GM12891 (cell line): ENCODE measurements around the gene DDIAS.
A peak's percentile ranks its signal among the peaks of the same experiment; 100 is the strongest.

Source experiments
- DNase-seq: peaks from one replicate; pipeline ENCODE4 v3.0.0; 2011; ENCODE audit warnings: low spot score; ENCODE audit not compliant: insufficient read length
- FAIRE-seq: peaks from 2 replicates; lab custom pipeline; 2011; peaks lifted over from hg19 to GRCh38; lab: Jason Lieb, UNC
- PAX5 ChIP-seq: IDR thresholded peaks from 2 replicates; pipeline ENCODE4 v1.6.1; 2011; ENCODE audit warnings: low read length, moderate library complexity, mild to moderate bottlenecking; ENCODE audit not compliant: insufficient read depth, severe bottlenecking
- POLR2A ChIP-seq: IDR thresholded peaks from 2 replicates; pipeline ENCODE4 v1.6.1; 2011; ENCODE audit warnings: low read depth, low read length, control low read depth
- POLR2AphosphoS5 ChIP-seq: IDR thresholded peaks from 2 replicates; pipeline ENCODE4 v1.6.1; 2011; ENCODE audit warnings: low read depth, low read length, control low read depth
- POU2F2 ChIP-seq: IDR thresholded peaks from 2 replicates; pipeline ENCODE4 v1.6.1; 2011; ENCODE audit warnings: low read depth, mild to moderate bottlenecking, control low read depth, low read length, moderate library complexity
- SPI1 ChIP-seq: IDR thresholded peaks from 2 replicates; pipeline ENCODE4 v1.6.1; 2011; ENCODE audit warnings: low read depth, low read length, control low read depth
- TAF1 ChIP-seq: IDR thresholded peaks from 2 replicates; pipeline ENCODE4 v1.6.1; 2011; ENCODE audit warnings: low read depth, low read length, control low read depth

DDIAS gene

DNA sequence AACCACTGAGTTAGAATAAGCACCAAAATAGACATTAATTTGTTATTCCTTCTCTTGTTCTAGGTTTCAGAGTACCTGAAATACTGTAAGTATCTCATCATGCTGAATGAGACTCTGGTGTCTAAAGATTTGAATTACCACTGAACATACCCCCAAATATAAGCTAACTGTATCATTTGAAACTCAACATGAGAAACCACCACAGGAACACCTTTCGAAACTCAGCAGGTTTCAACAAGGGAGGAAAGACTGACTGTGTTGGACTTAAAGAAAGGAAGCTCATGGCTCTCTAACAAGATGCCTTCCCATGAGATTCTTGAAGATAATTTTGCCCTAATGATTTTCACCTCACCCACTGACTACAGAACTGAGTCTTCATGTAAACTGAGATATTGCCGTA lies 38.3 kb upstream of the DDIAS start:
- no peak for TF ChIP-seq SPI1
- TF ChIP-seq POU2F2, result no peak
- TF ChIP-seq TAF1, result no peak
- no peak for TF ChIP-seq PAX5
- no peak for TF ChIP-seq POLR2AphosphoS5
- no peak for TF ChIP-seq POLR2A
- no peak for DNase-seq
- no peak for FAIRE-seq

DNA sequence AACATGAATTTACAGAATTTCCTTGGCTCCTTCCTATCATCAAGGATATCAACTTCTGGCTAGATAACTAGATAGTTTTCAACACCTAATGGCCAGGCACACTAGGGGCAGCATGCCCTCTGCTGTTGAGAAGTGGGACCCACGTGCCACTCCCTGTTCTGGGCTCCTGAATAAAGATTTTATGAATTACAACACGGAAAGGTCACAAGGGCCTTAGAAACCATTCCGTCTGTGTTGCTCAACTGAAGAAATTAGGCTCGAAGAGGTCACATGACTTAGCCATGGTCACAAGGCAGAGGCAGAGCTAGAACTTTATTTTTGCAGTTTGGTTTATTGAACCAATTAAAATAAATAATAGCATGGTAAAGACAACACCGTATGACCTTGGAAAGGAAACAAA lies 37.3 kb upstream of the DDIAS start:
- peak; percentile 66 for FAIRE-seq
- TF ChIP-seq TAF1 (no peak), PAX5 (no peak), POLR2AphosphoS5 (no peak), POLR2A (no peak), SPI1 (no peak), POU2F2 (no peak)
- DNase-seq, result no peak

GRCh38 chr11:82865841-82866240 lies 35.7 kb upstream of the DDIAS start:
- TF ChIP-seq TAF1, result no peak
- TF ChIP-seq PAX5, result no peak
- TF ChIP-seq POLR2AphosphoS5, result no peak
- no peak for TF ChIP-seq POU2F2
- TF ChIP-seq POLR2A, result no peak
- TF ChIP-seq SPI1, result no peak
- no peak for FAIRE-seq
- no peak for DNase-seq

DNA sequence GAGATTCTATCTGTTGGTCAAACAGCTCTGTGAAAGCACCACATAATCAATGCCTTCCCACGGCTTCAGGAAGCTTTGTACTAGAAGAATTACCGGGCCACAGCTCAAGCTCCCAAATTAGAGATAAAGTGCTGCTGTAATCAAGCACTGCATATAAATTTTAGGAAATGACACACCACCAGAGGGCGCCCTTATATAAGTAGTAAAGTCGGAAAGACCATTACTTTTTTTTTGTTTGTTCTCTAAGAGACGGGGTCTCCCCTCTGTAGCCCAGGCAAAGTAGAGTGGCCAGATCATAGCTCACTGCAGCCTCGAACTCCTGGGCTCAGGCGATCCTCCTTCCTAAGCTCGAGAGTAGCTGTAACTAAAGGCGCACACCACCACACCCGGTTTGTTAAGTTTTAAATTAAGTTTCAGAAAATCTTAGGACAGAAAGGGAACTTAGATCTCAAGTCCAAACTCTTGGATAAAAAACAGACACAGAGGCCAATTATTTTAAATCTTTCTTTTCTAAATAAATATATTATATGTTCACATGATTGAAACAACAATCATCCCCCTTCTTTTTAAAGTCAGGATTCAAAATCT lies 33.9 kb upstream of the DDIAS start:
- FAIRE-seq, result peak; percentile 9
- peak; percentile 13 for DNase-seq
- TF ChIP-seq TAF1 (no peak), SPI1 (no peak), PAX5 (no peak), POU2F2 (no peak), POLR2A (no peak), POLR2AphosphoS5 (no peak)

DNA sequence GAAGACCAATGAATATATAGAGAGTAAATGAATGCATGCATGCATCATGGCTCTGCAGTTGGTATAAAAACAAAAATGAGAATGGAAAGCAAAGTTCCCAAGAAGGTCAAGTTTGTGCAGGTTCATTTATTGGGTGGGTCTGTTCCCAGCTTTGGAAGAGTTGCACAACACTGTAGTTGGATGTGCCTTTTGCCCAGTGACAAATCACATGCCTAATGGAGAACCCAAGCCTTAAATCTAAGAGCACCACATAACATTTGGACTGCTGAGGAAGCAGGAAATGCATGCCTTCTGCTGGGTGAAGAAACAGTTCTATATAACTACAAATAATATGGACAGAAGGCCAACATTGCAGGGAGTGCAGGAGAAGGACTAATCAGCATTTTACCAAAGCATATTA lies 31.9 kb upstream of the DDIAS start:
- TF ChIP-seq POLR2A, result no peak
- no peak for TF ChIP-seq POU2F2
- TF ChIP-seq POLR2AphosphoS5, result no peak
- TF ChIP-seq TAF1, result no peak
- TF ChIP-seq PAX5, result no peak
- no peak for TF ChIP-seq SPI1
- DNase-seq (no peak), FAIRE-seq (no peak)

DNA sequence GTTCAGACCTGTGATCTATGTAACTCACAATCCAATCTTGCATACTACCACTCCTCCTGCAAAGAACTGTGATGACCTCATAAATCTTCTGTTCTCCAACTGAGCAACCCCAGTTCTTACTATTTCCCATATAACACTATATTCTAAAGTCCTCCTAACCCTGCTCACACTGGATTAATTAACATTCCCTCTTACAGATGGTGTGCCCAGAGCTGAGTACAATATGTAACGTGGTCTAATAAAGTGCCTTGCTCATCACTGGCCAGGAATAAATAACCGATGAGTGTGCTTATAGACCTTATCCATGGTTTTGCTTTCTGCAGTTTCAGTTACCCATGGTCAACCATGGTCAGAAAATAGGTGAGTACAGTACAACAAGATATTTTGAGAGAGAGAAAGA lies 29.9 kb upstream of the DDIAS start:
- TF ChIP-seq POU2F2 (no peak), SPI1 (no peak), POLR2A (no peak), PAX5 (no peak), TAF1 (no peak), POLR2AphosphoS5 (no peak)
- no peak for DNase-seq
- peak; percentile 28 for FAIRE-seq

GRCh38 chr11:82872377-82873150 lies 29.0 kb upstream of the DDIAS start:
- DNase-seq (no peak), FAIRE-seq (no peak)

GRCh38 chr11:82873919-82874333 lies 27.6 kb upstream of the DDIAS start:
- no peak for FAIRE-seq
- DNase-seq, result no peak

More at GRCh38 chr11:82872377-82873150, 29.0 kb upstream of the DDIAS start:
- TF ChIP-seq POLR2A (no peak), POU2F2 (no peak)

DNA sequence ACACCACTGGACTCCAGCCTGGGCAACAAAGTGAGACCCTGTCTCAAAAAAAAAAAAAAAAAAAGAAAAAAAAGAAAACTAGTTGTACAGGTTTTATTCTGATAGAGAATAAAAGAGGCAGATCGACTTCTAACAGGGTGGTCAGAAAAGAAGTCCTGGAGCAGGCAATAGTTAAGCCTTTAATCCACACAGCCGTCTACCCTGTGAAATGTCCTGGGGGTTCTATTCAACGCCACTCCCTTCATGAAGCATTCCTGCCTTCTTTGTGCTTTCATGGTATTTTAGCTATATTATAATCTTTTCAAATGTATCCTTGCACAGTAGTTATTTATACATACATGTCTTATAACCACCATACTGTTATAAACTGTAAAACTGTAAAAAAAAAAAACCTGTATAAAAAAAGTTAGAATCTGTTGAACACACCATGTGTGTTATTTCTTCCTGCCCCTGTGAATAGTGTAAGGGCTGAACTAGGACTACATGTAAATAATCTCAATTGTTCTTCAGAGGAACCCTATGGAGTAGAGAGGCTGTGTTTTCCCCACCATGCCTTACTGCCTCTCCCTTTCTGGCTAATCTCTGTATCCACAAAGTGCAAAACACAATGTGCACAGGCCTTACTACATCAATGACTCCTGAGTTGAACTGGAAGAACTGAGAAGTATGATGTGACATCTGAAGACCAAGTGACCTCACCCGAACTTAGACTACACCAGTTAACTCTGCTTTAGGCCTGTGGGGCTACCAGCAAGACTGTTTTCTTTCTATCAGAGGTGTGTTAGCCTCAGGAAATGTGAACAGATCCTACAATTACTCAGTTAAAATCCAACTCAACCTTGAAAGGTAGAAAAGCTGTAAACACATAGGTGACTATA lies 26.7 kb upstream of the DDIAS start:
- no peak for FAIRE-seq
- DNase-seq, result no peak
- no peak for TF ChIP-seq POLR2A
- no peak for TF ChIP-seq TAF1
- TF ChIP-seq POU2F2, result no peak
- no peak for TF ChIP-seq PAX5
- TF ChIP-seq POLR2AphosphoS5, result no peak
- TF ChIP-seq SPI1, result no peak

More at GRCh38 chr11:82873919-82874333, 27.6 kb upstream of the DDIAS start:
- TF ChIP-seq POU2F2 (no peak), SPI1 (no peak), PAX5 (no peak)

DNA sequence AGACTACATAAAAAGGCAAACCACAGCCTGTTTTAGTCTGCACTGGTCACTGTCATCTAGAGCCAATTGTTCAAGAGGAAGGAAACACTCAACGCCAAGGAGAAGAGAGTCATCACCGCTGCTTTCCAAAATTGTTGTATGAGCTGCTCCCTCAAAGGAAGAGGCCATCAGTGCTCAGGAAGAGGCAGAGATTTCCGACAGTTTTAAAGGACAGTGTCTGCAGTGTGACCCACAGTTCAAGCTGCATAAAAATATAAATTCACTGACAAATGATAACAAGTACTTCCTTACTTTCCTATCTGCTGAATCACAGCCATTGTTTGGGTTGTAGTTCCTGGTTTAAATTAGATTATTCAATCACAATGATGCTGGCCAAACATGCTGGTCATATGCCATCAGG lies 17.7 kb upstream of the DDIAS start:
- DNase-seq (no peak), FAIRE-seq (no peak)
- TF ChIP-seq POLR2AphosphoS5, result no peak
- no peak for TF ChIP-seq SPI1
- no peak for TF ChIP-seq TAF1
- no peak for TF ChIP-seq PAX5
- no peak for TF ChIP-seq POLR2A
- no peak for TF ChIP-seq POU2F2
